Endometrium (tissue), 2 donors: ENCODE measurements around the gene FRRS1L.

Experiments used
- FAIRE-seq: peaks from 2 replicates; lab custom pipeline; 2012; peaks lifted over from hg19 to GRCh38; lab: Jason Lieb, UNC
- donor health status: control.
- donor health status: control.

Gene FRRS1L

GRCh38 chr9:109166771-109167601, at the start of gene FRRS1L:
TSS of gene FRRS1L (minus strand) at chr9:109167249. CDS start at chr9:109167138, 111 bp downstream.
- FAIRE-seq: no peak

- no peak for FAIRE-seq
Measured at GRCh38 chr9:109214414-109214813, 47.4 kb upstream of the FRRS1L start.

GRCh38 chr9:109213285-109214121, 46.5 kb upstream of the FRRS1L start:
- FAIRE-seq: no peak

- no peak for FAIRE-seq
Measured at GRCh38 chr9:109212768-109213167, 45.7 kb upstream of the FRRS1L start.

GRCh38 chr9:109206670-109207069, 39.6 kb upstream of the FRRS1L start:
- no peak for FAIRE-seq

GRCh38 chr9:109205526-109205925, 38.5 kb upstream of the FRRS1L start:
- FAIRE-seq: no peak

GRCh38 chr9:109203761-109204360, 36.8 kb upstream of the FRRS1L start:
- FAIRE-seq: no peak

GRCh38 chr9:109199676-109200075, 32.6 kb upstream of the FRRS1L start:
- FAIRE-seq: no peak

GRCh38 chr9:109198736-109199382, 31.8 kb upstream of the FRRS1L start:
- no peak for FAIRE-seq

- FAIRE-seq: peak; percentile 12
Measured at GRCh38 chr9:109193974-109194556, 27.0 kb upstream of the FRRS1L start.

- FAIRE-seq: no peak
Measured at GRCh38 chr9:109192732-109193361, 25.8 kb upstream of the FRRS1L start.

GRCh38 chr9:109191746-109192145, 24.7 kb upstream of the FRRS1L start:
- FAIRE-seq: no peak

GRCh38 chr9:109190151-109190550, 23.1 kb upstream of the FRRS1L start:
- no peak for FAIRE-seq

GRCh38 chr9:109186857-109187520, 19.9 kb upstream of the FRRS1L start:
- no peak for FAIRE-seq

- no peak for FAIRE-seq
Measured at GRCh38 chr9:109182940-109183798, 16.1 kb upstream of the FRRS1L start.

- FAIRE-seq: no peak
Measured at GRCh38 chr9:109182550-109182939, 15.5 kb upstream of the FRRS1L start.

GRCh38 chr9:109181284-109181683, 14.2 kb upstream of the FRRS1L start:
- no peak for FAIRE-seq

GRCh38 chr9:109179801-109180523, 12.9 kb upstream of the FRRS1L start:
- no peak for FAIRE-seq

- no peak for FAIRE-seq
Measured at GRCh38 chr9:109176963-109177362, 9.9 kb upstream of the FRRS1L start.
